GM21526 (cell line): Measurements from ENCODE around the gene DNAH14.
"Not testable (repeated sequence)": the region's sequence is repeated elsewhere in the genome, so short reads cannot be mapped to it uniquely, and the experiment has no call there.

Experiments used
- ATAC-seq: cut with Tn5 transposase; IDR thresholded peaks from one replicate; pipeline ENCODE4 v1.9.1; 2021; ENCODE audit warnings: moderate library complexity; ENCODE audit not compliant: unreplicated experiment, low FRiP score

DNAH14 gene

DNA sequence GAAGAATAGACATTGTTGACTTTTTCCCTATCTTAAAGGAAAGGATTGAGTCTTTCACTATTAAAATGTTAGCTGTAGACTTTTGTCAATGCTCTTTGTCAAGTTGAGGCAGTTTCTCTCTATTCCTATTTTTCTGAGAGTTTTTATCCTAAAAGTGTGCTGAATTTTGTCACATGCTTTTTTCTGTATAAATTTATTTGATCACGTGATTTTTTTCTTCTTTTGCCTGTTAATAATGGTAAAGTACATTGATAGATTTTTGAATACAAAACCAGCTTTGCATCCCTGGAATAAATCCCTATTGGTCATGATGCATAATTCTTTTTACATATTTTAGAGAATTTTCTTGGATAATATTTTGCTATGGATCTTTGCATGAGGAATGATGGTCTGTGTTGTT, 60.1 kb downstream of the DNAH14 start:
- no peak for ATAC-seq

DNA sequence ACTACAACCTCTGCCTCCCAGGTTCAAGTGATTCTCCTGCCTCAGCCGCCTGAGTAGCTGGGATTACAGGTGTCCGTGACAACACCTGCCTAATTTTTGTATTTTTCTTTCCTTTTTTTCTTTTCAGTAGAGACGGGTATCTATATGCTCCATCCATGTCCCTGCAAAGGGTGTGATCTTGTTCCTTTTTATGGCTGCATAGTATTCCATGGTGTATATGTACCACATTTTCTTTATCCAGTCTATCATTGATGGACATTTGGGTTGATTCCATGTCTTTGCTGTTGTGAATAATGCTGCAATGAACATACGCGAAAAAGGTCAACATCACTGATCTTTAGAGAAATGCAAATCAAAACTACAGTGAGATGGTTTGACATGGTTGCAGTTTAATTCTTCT, 62.1 kb downstream of the DNAH14 start:
- not testable (repeated sequence) for ATAC-seq

DNA sequence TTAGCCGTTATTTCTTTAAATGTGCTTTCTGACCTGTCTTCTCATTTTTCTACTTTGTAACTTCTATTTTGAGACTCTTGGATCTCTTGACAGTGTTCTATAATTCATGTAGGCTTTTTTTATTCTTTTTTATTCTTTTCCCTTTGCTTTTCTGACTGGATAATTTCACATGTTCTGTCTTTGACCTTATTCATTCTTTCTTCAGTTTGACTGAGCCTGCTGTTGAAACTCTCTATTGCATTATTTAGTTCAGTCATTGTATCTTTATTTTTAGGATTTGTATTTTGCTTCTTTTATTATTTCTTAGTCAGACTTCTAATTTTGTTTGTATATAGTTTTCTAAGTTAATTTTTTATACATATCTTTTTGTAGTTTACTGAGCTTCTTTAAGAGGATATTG, 66.1 kb downstream of the DNAH14 start:
- no peak for ATAC-seq

DNA sequence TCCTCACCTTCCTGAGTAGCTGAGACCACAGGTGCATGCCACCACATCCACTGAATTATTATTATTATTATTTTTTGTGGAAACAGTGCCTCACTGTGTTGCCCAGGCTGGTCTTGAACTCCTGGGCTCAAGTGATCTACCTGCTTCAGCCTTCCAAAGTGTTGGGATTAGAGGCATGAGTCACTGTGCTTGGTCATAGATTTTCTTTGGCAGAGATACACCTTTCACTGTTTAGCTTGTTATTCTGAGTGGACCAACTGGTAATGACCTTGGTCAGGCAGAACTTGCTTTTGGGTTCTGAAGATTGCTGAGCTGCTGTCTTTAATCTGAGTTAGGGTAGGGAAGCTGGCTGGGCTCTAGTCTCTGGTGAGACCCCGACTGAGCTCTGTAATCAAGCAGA, 66.8 kb downstream of the DNAH14 start:
- no peak for ATAC-seq

DNA sequence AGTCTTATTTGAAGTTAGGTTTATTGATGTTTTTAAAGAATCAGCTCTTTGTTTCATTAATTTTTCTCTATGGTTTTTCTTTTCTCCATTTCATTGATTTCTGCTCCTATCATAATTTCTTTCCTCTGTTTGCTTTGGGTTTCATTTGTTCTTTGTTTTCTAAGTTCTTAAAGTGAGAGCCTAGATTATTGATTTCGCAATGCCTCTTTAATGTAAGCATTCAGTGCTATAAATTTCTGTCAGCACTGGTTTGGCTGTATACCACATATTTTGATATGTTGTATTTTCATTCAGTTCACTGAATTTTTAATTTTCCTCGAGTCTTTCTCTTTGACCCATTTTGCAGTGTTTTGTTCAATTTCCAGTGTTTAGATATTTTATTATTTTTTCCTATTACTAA, 68.7 kb downstream of the DNAH14 start:
- ATAC-seq, result no peak

DNA sequence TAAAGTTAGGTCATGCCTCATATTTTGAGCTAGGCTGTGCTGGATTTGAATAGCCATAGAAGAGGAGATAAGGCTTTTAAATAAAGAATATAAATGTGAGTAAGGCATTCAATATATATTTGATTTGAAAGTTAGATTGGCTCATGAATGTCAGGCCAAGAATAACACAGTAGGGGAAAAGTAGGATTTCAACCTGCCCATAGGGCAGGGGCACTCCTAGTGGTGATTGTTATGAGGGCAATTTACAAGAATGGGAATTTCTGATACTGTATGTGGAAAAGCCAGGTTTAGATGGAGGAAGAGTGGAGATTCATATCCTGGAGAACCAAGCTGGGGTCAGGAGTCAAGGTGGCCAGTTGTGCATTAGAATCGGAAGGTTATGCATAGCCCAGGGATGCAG, 74.9 kb downstream of the DNAH14 start:
- no peak for ATAC-seq

DNA sequence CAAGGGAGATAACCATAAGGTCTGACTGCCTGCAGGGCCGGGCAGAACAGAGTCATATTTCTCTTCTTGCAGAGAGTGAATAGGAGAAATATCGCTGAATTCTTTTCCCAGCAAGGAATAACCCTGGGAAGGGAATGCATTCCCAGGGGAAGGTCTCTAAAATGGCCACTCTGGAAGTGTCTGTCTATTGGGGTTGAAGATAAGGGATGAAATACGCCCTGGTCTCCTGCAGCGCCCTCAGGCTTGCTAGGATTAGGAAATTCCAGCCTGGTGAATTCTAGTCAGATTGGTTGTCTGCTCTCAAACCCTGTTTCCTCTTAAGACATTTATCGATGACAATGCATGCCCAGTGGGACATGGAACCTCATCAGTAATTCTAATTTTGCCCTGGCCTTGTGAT, 76.9 kb downstream of the DNAH14 start:
- not testable (repeated sequence) for ATAC-seq

DNA sequence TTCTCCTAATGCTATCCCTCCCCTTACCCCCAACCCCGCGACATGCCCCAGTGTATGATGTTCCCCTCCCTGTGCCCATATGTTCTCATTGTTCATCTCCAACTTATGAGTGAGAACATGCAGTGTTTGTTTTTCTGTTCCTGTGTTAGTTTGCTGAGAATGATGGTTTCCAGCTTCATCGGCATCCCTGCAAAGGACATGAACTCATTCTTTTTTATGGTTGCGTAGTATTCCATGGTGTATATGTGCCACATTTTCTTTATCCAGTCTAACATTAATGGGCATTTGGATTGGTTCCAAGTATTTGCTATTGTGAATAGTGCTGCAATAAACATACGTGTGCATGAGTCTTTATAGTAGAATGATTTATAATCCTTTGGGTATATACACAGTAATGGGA, 78.6 kb downstream of the DNAH14 start:
- ATAC-seq, result not testable (repeated sequence)

DNA sequence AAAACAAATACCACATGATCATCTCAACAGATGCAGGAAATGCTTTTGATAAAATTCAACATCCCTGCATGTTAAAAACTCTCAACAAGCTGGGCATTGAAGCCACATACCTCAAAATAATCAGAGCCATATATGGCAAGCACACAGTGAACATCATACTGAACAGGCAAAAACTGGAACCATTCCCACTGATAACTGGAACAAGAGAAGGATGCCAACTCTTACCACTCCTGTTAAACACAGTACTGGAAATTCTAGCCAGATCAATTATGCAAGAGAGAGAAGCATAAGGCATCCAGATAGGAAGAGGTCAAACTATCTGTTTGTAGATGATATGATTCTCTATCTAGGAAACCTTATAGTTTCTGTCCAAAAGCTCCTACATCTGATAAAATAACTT, 91.6 kb downstream of the DNAH14 start:
- no peak for ATAC-seq

DNA sequence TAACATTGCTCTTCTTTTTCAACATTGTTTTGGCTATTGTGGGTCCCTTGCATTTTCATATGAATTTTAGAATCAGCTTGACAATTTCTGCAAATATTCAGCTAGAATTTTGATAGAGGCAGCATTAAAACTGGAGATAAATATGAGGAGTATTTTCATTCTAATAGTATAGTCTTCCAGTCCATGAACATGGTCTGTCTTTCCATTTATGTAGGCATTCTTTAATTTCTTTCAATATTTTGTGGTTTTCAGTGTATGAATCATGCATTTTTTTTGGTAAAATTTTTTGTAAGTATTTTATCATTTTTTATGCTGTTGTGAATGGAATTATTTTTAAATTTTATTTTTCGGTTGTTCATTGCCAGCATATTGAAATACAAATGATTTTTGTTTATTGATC, 97.2 kb downstream of the DNAH14 start:
- no peak for ATAC-seq

DNA sequence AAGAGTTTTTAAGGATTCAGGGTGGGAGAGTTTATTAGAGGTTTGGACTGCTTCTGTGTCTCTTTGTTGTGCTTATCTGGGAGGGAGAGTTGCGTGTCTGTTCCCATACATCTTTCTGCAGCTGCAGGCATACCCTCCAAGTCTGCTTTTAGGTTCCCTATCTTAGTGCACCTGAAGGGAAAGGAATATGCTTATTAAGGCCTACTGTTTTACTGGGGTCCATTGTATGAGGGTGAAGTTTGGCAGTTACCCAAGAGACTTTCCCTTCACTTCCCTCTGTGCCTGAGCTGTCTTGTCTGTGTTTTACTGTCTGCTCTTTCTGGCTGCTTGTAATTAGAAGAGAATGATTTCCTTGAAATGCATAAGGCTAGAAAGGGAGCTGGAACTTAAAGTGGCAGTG, 107.0 kb downstream of the DNAH14 start:
- ATAC-seq, result not testable (repeated sequence)

DNA sequence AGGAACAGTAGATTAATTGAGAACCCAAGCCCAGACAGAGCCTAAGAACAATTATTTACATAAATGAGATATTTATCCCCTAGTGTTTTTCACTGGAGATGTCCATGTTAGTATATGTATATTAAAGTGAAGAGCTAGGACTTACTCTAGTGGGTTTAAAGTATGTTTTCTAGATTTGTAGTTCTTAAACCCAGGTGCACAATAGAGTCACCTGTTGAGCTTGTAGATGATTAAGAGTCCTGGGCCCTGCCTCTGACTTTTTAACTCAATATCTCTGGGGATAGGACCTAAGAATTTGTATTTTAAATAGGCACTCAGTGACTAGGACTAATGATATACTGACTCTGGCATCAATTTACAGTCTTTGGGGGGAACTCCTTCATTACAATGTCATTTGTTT, 112.8 kb downstream of the DNAH14 start:
- no peak for ATAC-seq

DNA sequence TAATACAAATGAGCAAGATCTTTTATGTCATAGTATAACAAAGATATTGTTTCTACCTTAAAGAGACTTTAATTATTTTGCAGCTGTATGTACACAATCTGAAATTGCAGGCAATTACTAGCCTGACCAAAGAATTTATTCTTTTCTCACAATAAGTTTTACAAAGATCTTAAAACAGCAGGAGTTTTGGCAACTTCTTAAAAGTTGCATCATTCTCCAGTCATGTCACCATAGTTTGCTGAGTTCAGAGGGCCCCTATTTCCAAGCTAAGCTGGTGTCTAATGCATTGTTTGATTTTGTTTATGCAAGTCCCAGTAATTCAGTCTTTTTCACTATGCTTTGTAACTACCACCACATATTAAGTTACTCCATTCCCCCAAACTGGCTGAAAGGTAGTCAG, 114.8 kb downstream of the DNAH14 start:
- no peak for ATAC-seq

DNA sequence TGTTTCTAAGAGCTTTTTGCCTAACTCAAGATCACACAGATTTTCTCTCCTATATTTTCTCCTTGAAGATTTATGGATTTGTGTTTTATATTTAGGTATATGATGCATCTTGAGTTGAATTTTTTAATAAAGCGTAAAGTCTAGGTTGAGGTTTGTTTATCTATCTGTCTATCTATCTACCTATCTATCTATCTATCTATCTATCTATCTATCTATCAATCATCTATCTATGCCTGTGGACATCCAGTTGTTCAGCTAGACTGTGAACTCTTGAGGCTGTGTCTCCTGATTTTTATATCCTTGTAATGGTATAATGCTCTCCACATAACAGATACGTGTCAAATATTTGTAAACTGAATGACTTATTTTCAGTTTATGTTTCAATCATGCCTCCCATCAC, 120.1 kb downstream of the DNAH14 start:
- no peak for ATAC-seq

DNA sequence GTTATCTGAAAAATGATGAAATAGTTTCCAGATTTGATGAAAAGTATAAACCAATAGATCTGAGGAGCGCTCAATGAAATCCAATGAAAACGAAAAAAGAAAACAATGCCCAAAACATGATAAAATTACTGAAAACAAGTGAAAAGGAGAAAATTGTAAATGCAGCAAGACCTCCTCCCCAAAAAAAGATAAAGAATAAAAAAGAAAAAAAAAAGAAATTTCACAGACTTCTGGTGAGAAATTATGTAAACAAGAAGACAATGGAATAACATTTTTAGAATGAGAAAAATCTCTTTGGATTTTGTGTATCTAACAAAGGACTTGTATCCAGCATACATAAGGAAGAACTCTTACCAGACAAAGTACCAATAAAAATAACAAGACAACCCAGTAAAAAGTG, 134.2 kb downstream of the DNAH14 start:
- no peak for ATAC-seq

DNA sequence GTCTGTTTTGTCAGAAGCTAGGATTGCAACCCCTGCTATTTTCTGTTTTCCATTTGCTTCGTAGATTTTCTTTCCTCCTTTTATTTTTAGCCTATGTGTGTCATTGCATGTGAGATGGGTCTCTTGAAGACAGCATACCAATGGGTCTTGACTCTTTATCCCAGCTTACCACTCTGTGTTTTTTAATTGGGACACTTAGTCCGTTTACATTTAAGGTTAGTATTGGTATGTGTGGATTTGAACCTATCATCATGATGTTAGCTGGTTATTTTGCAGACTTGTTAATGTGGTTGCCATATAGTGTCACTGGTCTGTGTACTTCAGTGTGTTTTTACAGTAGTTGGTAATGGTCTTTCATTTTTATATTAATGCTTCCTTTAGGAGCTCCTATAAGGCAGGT, 141.5 kb downstream of the DNAH14 start:
- ATAC-seq, result no peak

DNA sequence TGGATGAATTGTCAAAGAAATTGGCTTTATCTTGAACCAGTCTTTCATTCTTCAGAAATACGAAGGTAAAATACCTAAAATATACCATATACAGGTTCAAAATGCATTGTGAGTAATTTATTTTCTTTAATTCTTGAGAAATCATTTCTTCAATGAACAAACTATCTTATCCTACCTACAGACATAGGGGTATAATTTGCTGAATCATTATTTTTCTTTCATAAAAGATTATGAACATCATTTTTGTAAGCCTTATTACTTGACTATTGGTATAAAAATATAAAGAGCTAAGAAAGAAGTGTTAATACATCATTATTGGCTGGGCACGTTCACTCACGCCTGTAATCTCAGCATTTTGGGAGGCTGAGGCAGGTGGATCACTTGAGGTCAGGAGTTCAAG, 167.7 kb downstream of the DNAH14 start:
- no peak for ATAC-seq

DNA sequence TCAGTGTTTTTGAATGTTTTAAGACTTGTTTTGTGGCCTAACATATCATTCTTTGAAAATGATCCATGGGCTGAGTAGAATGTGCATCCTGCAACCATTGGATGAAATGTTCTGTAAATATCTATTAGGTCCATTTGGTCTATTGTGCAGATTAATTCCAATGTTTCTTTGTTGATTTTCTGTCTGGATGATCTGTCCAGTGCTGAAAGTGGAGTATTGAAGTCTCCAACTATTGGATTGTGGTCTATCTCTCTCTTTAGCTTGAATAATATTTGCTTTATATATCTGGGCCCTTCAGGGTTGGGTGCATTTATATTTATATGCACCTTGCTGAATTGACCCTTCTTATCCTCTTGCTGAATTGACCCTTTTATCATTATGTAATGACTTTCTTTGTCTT, 181.5 kb downstream of the DNAH14 start:
- ATAC-seq, result no peak

DNA sequence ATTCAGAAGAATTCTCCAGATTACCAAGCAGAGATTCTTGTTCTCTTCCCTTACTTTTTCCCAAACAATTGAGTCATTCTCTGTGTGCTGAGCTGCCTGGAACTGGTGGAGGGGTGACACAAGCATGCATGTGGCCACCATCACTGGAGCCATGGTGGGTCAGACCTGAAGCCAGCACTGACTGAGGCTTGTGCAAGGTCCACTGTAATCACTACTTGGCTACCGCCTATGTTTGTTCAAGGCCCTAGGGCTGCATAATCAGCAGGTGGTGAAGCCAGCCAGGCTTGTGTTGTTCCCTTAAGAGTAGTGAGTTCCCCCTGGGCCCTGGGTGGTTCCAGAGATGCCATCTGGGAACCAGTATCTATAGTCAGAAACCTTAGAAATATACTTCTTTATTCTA, 183.8 kb downstream of the DNAH14 start:
- no peak for ATAC-seq

DNA sequence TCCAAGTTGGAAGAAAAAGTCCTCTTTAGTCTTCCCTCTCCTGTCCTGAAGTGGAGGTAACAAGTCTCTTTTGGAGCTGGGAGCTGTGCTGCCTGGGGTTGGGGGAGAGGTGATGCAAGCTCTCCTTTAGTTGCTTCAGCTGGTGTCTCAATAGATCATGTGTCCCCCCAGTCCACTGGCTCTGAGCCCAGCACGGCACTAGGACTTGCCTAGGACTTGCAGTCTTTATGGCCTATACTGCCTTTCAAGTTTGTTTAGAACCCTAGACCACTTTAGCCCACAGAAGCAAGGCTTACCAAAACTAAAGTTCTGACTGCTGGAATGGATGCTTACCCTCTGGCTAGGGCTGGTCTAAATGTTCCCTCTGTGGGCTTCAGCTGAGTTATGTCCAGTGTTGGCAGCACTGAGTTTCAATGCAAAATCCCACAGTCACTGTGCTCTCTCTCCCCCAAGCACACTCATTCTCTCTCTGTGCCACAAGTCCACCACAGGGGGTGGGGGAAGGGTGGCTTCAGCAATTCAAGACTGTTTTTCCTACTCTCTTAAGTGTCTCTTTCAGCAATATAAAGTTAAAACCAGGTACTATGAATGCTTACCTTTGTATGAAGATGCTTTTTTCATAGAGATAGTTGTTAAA, 185.0 kb downstream of the DNAH14 start:
- no peak for ATAC-seq

DNA sequence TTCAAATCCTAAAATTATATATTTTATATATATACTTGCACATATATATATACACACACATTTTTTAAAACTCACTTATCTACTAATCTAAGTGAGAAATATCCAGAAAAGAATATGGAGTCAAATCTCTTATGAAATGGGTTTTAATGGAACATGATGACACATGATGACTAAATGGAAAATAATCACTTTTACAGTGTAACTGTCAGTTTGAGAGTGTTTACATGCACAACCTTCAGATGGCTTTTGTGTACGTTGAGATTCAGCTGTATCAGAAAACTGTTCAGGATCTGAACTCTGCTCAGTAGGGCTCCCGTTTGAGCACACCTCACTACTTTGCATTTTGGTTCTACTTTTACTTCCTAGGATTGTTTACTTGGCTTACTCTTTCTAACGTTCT, 189.8 kb downstream of the DNAH14 start:
- no peak for ATAC-seq

DNA sequence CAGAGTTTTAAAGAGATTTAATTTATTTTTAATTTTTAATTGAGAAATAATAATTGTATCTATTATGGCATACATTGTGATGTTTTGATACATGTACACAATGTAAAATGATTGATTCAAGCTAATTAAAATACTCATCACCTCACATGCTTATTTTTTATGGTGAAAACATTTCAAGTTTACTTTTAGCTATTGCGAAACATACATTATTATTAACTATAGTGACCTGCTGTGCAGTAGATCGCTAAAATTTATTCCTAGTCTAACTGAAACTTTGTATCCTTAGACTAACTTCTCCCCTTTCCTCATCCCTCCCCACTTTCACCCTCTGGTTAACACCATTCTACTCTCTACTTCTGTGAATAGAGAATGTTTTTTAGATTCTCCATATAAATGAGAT, 191.6 kb downstream of the DNAH14 start:
- no peak for ATAC-seq

DNA sequence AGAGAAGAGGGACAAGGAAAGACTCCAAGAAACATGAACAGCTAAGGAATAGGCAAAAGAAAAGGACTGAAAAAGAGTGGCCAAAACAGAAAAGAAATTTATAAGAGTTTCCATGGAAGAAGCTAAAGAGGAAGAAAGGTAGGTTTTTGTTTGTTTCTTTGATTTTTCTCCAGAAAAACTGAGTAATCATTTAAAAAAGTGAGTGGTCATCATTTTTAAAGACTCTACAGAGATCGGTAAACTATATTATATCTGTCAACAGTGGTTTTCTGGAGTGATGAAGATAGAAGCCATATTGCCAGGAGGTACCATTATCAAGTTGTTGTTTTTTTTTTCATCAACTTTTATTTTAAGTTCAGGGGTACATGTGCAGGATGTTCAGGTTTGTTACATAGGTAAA, 202.4 kb downstream of the DNAH14 start:
- no peak for ATAC-seq
